Inferior parietal cortex (tissue), 1 donor: ENCODE data around the gene PZP.
A peak's percentile ranks its signal among the peaks of the same experiment; 100 is the strongest.

ENCODE experiments used
- DNase-seq: peaks from one replicate; pipeline ENCODE4 v3.0.0-alpha.2; 2016; ENCODE audit errors: extremely low spot score

The PZP gene

GRCh38 chr12:9124383-9125031, 83.7 kb downstream of the PZP start:
- no peak for DNase-seq

- DNase-seq = no peak
These were observed 84.3 kb downstream of the PZP start for GRCh38 chr12:9123781-9124382.

- DNase-seq = no peak
These were observed 86.0 kb downstream of the PZP start for GRCh38 chr12:9122091-9122609.

- DNase-seq = no peak
These were observed 87.6 kb downstream of the PZP start for GRCh38 chr12:9120487-9121184.

- DNase-seq = peak; percentile 26
These were observed 90.0 kb downstream of the PZP start for GRCh38 chr12:9118158-9118557.

- DNase-seq = peak; percentile 41
These were observed 92.2 kb downstream of the PZP start, which contains the start of gene A2M for GRCh38 chr12:9115731-9116559. TSS of gene A2M (minus strand) at chr12:9115919. CDS start at chr12:9115849, 70 bp downstream.

GRCh38 chr12:9114946-9115345, 93.2 kb downstream of the PZP start:
- DNase-seq = no peak

GRCh38 chr12:9113987-9114309, 94.2 kb downstream of the PZP start:
- DNase-seq = no peak

- no peak for DNase-seq
These were observed 94.8 kb downstream of the PZP start for GRCh38 chr12:9113296-9113986.

- no peak for DNase-seq
These were observed 95.9 kb downstream of the PZP start for GRCh38 chr12:9112076-9112853.

GRCh38 chr12:9111525-9111924, 96.7 kb downstream of the PZP start:
- DNase-seq = no peak

GRCh38 chr12:9109737-9110491, 98.3 kb downstream of the PZP start:
- DNase-seq = no peak

GRCh38 chr12:9109213-9109522, 99.0 kb downstream of the PZP start:
- DNase-seq = no peak

- DNase-seq = no peak
These were observed 99.5 kb downstream of the PZP start for GRCh38 chr12:9108504-9109212.

GRCh38 chr12:9107542-9107873, 100.7 kb downstream of the PZP start:
- DNase-seq = no peak

GRCh38 chr12:9106610-9107541, 101.3 kb downstream of the PZP start:
- DNase-seq = no peak

GRCh38 chr12:9106067-9106466, 102.1 kb downstream of the PZP start:
- DNase-seq = no peak

GRCh38 chr12:9104767-9105423, 103.3 kb downstream of the PZP start:
- DNase-seq = no peak
